K562 (cell line): Measurements from ENCODE around the gene ABRAXAS1. TPM values are rescaled to one million over a fixed set of nuclear protein-coding genes. Genes with fewer than 3 reads are reported as not detected.

ENCODE experiments used
- ATAC-seq: fragments of 200-7000 bp; cut with Tn5 transposase; 3 replicates; pipeline ENCODE4 v1.9.1; 2020; ENCODE audit warnings: moderate library complexity
- BruUV-seq: library from RNA; stranded (reverse); fragments of 400-500 nt; replicated peaks from 2 replicates; lab custom pipeline; 2021; lab: Mats Ljungman, UMichigan
- CTCF ChIA-PET: fragments of 300-600 bp; formaldehyde crosslinking; extraction: SDS; loops from one replicate; lab custom pipeline; 2021; ENCODE audit warnings: low intra/inter-chr PET ratio; lab: Yijun Ruan, JAX
- POLR2A ChIA-PET: fragments of 300-600, 350-650 bp; sonication (Branson Sonifier 250); formaldehyde crosslinking; extraction: SDS; loops from one replicate; lab custom pipeline; 2021; ENCODE audit warnings: antibody characterized with exemption, inconsistent platforms; lab: Yijun Ruan, JAX
- DNase-seq, 4 experiments: peaks; one replicate each; pipeline versions ENCODE4 v3.0.0 to v3.0.0-alpha.2; 2011 to 2018; ENCODE audit warnings: low spot score in 3 of 4, mixed read lengths in 3 of 4; ENCODE audit errors: extremely low read depth in 1 of 4
- FAIRE-seq: peaks from 2 replicates; lab custom pipeline; 2011; peaks lifted over from hg19 to GRCh38; lab: Jason Lieb, UNC
- H2AFZ ChIP-seq: 2 replicates; pipeline ENCODE4 v1.6.0; 2011; ENCODE audit warnings: low read depth, low read length, control low read depth, inconsistent platforms
- H3K27ac ChIP-seq: fragments of 200-600 bp; 3 replicates; pipeline ENCODE4 v1.8.0; 2011; ENCODE audit warnings: low read depth, mild to moderate bottlenecking, control low read depth, inconsistent platforms, low read length, moderate library complexity, mixed read lengths; ENCODE audit errors: extremely low read depth
- H3K27me3 ChIP-seq, 2 experiments: fragments of 300-600 bp in 1 of 2; 2 replicates in 1 of 2; 3 replicates in 1 of 2; pipeline versions ENCODE4 v1.6.0 to v1.8.0; 2011; ENCODE audit warnings: inconsistent platforms in 2 of 2, low read length in 2 of 2, mild to moderate bottlenecking in 1 of 2, mixed read lengths in 1 of 2, moderate library complexity in 1 of 2; ENCODE audit not compliant: control insufficient read depth in 2 of 2, insufficient read depth in 2 of 2
- H3K36me3 ChIP-seq: fragments of 300-600 bp; 3 replicates; pipeline ENCODE4 v1.8.0; 2011; ENCODE audit warnings: mild to moderate bottlenecking, low read length, inconsistent platforms; ENCODE audit not compliant: control insufficient read depth, insufficient read depth
- H3K4me1 ChIP-seq, 2 experiments: fragments of 200-600 bp in 1 of 2; replicated peaks in 1 of 2; 2 replicates in 1 of 2; 3 replicates in 1 of 2; pipeline versions ENCODE4 v1.5.1 to v1.8.0; 2011; ENCODE audit warnings: inconsistent platforms in 2 of 2, low read length in 2 of 2, mild to moderate bottlenecking in 1 of 2, mixed read lengths in 1 of 2, moderate library complexity in 1 of 2; ENCODE audit not compliant: control insufficient read depth in 2 of 2, insufficient read depth in 2 of 2
- H3K4me2 ChIP-seq: 2 replicates; pipeline ENCODE4 v1.6.1; 2011; ENCODE audit warnings: low read length, control low read depth, inconsistent platforms, mixed read lengths; ENCODE audit not compliant: insufficient read depth
- H3K4me3 ChIP-seq: fragments of 200-600 bp; sonication (generic), shearing (Covaris generic); 2 replicates; pipeline ENCODE4 v1.5.1; 2016; ENCODE audit warnings: control low read depth, inconsistent platforms
- H3K79me2 ChIP-seq: fragments of 200-600 bp; 3 replicates; pipeline ENCODE4 v1.8.0; 2011; ENCODE audit warnings: low read length, inconsistent platforms; ENCODE audit not compliant: control insufficient read depth, insufficient read depth
- H3K9ac ChIP-seq, 2 experiments: 2 replicates each; pipeline versions ENCODE4 v1.6.0 to v1.6.1; 2011; ENCODE audit warnings: low read depth in 2 of 2, low read length in 2 of 2, control low read depth in 1 of 2, inconsistent platforms in 1 of 2, mild to moderate bottlenecking in 1 of 2, mixed read lengths in 1 of 2; ENCODE audit not compliant: insufficient read depth in 1 of 2
- H3K9me1 ChIP-seq: one replicate; pipeline ENCODE4 v1.6.0; 2011; ENCODE audit warnings: inconsistent platforms, mild to moderate bottlenecking, low read length, moderate library complexity; ENCODE audit not compliant: control insufficient read depth, insufficient read depth
- H3K9me3 ChIP-seq: replicated peaks from 2 replicates; pipeline ENCODE4 v1.5.1; 2011; ENCODE audit warnings: low read depth, low read length, inconsistent platforms; ENCODE audit not compliant: control insufficient read depth, insufficient read depth
- H4K20me1 ChIP-seq: replicated peaks from 2 replicates; pipeline ENCODE4 v1.6.1; 2011; ENCODE audit warnings: low read length, inconsistent platforms, mixed read lengths; ENCODE audit not compliant: control insufficient read depth, insufficient read depth
- ATF1 ChIP-seq, 2 experiments: fragments of 450-650 bp in 1 of 2; IDR thresholded peaks; 2 replicates each; pipeline ENCODE4 v1.6.1; 2016; ENCODE audit warnings: missing compliant biosample characterization in 1 of 2, missing genetic modification characterization in 1 of 2
- BDP1 ChIP-seq: IDR thresholded peaks from 3 replicates; pipeline ENCODE4 v1.6.1; 2011; ENCODE audit not compliant: insufficient read length, insufficient read depth
- CREBBP ChIP-seq: IDR thresholded peaks from one replicate; pipeline ENCODE4 v1.6.1; 2012; ENCODE audit warnings: low read depth, mild to moderate bottlenecking, control low read depth, inconsistent platforms, low read length
- CREM ChIP-seq: IDR thresholded peaks from 2 replicates; pipeline ENCODE4 v1.6.1; 2014; ENCODE audit warnings: antibody characterized with exemption, low read depth
- GTF2E2 ChIP-seq: fragments of 200-800 bp; sonication (Bioruptor generic); IDR thresholded peaks from 2 replicates; pipeline ENCODE4 v1.6.1; 2016; ENCODE audit warnings: missing genetic modification characterization, missing compliant biosample characterization
- ILF3 ChIP-seq: fragments of 450-650 bp; IDR thresholded peaks from 2 replicates; pipeline ENCODE4 v1.6.1; 2018; ENCODE audit warnings: antibody characterized with exemption, mild to moderate bottlenecking, moderate library complexity, borderline replicate concordance
- MTA1 ChIP-seq: fragments of 450-650 bp; IDR thresholded peaks from 2 replicates; pipeline ENCODE4 v1.6.1; 2017; ENCODE audit warnings: borderline replicate concordance
- NR0B1 ChIP-seq: fragments of 450-650 bp; IDR thresholded peaks from one replicate; pipeline ENCODE4 v1.6.1; 2018; ENCODE audit warnings: mild to moderate bottlenecking, moderate library complexity; ENCODE audit not compliant: partially characterized antibody
- NR3C1 ChIP-seq: sonication (generic); formaldehyde crosslinking; IDR thresholded peaks from 2 replicates; pipeline ENCODE4 v1.8.1; 2022; ENCODE audit warnings: missing genetic modification reagents
- PRMT5 ChIP-seq: sonication (generic); formaldehyde crosslinking; IDR thresholded peaks from 2 replicates; pipeline ENCODE4 v1.5.0; 2020; ENCODE audit warnings: missing genetic modification reagents
- UBTF ChIP-seq, 2 experiments: IDR thresholded peaks; 2 replicates each; pipeline ENCODE4 v1.6.1; 2012; ENCODE audit warnings: improper control_type of control experiment in 2 of 2, low read depth in 2 of 2, low read length in 2 of 2, borderline replicate concordance in 1 of 2
- ZBTB12 ChIP-seq: fragments of 250-450 bp; sonication (Bioruptor Pico); IDR thresholded peaks from 2 replicates; pipeline ENCODE4 v1.4.0; 2020
- ZNF232 ChIP-seq: sonication (generic); formaldehyde crosslinking; IDR thresholded peaks from 2 replicates; pipeline ENCODE4 v1.8.0; 2022; ENCODE audit warnings: mild to moderate bottlenecking, missing genetic modification reagents
- ZNF589 ChIP-seq: fragments of 200-800 bp; sonication (Bioruptor generic); IDR thresholded peaks from 2 replicates; pipeline ENCODE4 v1.6.1; 2016; ENCODE audit warnings: low read depth, missing genetic modification characterization, missing compliant biosample characterization
- in situ Hi-C: fragments of 300-500 bp; cut with MboI; formaldehyde crosslinking; loops from 4 replicates; pipeline ENCODE4 v1.15.0; 2018; ENCODE audit warnings: inconsistent platforms, mixed read lengths
- intact Hi-C: fragments of 100-400 bp; cut with micrococcal nuclease; formaldehyde crosslinking; loops from 2 replicates; pipeline ENCODE4 v1.14.2; 2022
- polyA plus RNA-seq, 8 experiments: library from polyadenylated mRNA; depleted of rRNA in 4 of 8; stranded (reverse) in 5 of 8; unstranded in 3 of 8; fragments of >200 nt; fragmentation: Nextera tagmentation in 2 of 8; fragmentation: Illumina TruSeq in 1 of 8; extraction: Ambion mirVana in 2 of 8; extraction: Trizol in 1 of 8; gene quantifications; 2 replicates each; pipeline versions ENCODE4 v1.2.1 to v1.2.3, GENCODE V29; 2011 to 2014; ENCODE audit warnings: inconsistent platforms in 1 of 8, missing spikeins in 1 of 8
- total RNA-seq, 7 experiments: library from RNA; depleted of rRNA in 6 of 7; stranded (reverse); fragments of >200 nt in 6 of 7; fragmentation: Illumina TruSeq in 2 of 7; extraction: Trizol in 2 of 7; gene quantifications; 2 replicates each; pipeline versions ENCODE4 v1.2.1 to v1.2.3, GENCODE V29; 2011 to 2021; ENCODE audit warnings: low replicate concordance in 1 of 7

Gene ABRAXAS1
- total and polyA plus RNA-seq, 9 of the 15 experiments (the other 6 are each of a cell fraction or from before 2014, with no cell fraction given), result 10.8 to 48.3 (median 22.1) TPM

GRCh38 chr4:83503974-83504373 lies 19.1 kb upstream of the ABRAXAS1 start:
- Histone ChIP-seq H4K20me1 (no peaks in the 10 kb centered on the region), H3K9me1 (no peaks in the 10 kb centered on the region), H3K9me3 (no peaks in the 10 kb centered on the region), H2AFZ (peak overlapping the region; percentile 34), H3K27me3 (no peaks in the 10 kb centered on the region), H3K36me3 (no peaks in the 10 kb centered on the region), H3K4me2 (no peak overlapping the region), H3K27ac (no peak overlapping the region), H3K9ac (no peak overlapping the region), H3K4me3 (no peak overlapping the region), H3K79me2 (no peaks in the 10 kb centered on the region), H3K4me1 (no peaks in the 10 kb centered on the region; a peak in 2 of 5 replicates)
- TF ChIP-seq GTF2E2 (no peak), ATF1 (CRISPR knock-in tag; IDR thresholded peaks at IDR 0.05) (no peak), ATF1 (tag; IDR thresholded peaks at IDR 0.05) (no peak), ZNF589 (CRISPR knock-in tag) (no peak), PRMT5 (CRISPR knock-in tag) (no peak), BDP1 (no peak), ZBTB12 (CRISPR knock-in tag) (no peak), NR3C1 (CRISPR knock-in tag) (no peak), ILF3 (no peak), CREBBP (no peak), UBTF (IDR thresholded peaks at IDR 0.05; ENCODE audit: borderline replicate concordance in 1 of 2, low read depth in 2 of 2, low read length in 2 of 2) (no peak), CREM (no peak), ZNF232 (CRISPR knock-in tag) (no peak), MTA1 (no peak), NR0B1 (no peak)
- CTCF ChIA-PET, result no interaction called here
- in situ Hi-C loops (loop anchor here (25.0 kb wide), 1 partner anchor 1008 kb away; no protein-coding TSS in a partner anchor), intact Hi-C loops (loop anchor here (10.0 kb wide), 2 partner anchors 251 to 1001 kb away; no protein-coding TSS in a partner anchor)
- ATAC-seq (no peak), DNase-seq (no peak), FAIRE-seq (no peak)
- POLR2A ChIA-PET, result no interaction called here
- no TSS peak for BruUV-seq
